ENCODE measurements around the gene PRAC1. TPM values are rescaled to one million over a fixed set of nuclear protein-coding genes. Genes with fewer than 3 reads are reported as not detected.

The PRAC1 gene
- total and polyA plus RNA-seq, 2 donors (not counting 3 experiments of a cell fraction or from before 2014, with no cell fraction given), result not detected

DNA sequence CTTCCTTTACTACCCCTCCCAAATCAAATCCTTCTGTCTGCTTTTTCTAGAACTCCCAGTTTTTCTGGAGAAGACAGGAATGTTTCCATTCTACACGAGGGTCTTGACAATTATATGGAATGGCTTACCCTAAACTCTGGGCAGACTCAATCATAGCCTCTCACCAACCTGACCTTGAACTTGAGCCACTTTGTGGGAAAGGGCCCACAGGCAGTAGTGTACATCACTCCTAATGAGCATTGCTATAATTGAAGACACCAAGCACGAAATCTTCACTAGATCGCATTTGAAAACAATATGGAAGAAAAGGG is 7.9 kb upstream of the PRAC1 start:
- Histone ChIP-seq H3K27me3 (ENCODE audit: control insufficient read depth in 2 of 2, insufficient read depth in 2 of 2, low read length in 2 of 2) (peaks cover 92 to 97% of the 10 kb centered on the region in 2 experiments), H3K4me3 (replicated peaks in 1 of 3; ENCODE audit: insufficient read depth in 1 of 3, low read depth in 1 of 3, low read length in 3 of 3) (no peak overlapping the region), H3K4me2 (ENCODE audit: insufficient read depth, low read length) (no peak overlapping the region), H3K79me2 (ENCODE audit: control insufficient read depth, insufficient read depth, low read length) (no peaks in the 10 kb centered on the region), H3K9ac (replicated peaks; ENCODE audit: extremely low read depth, insufficient read depth, low read length) (no peak overlapping the region), H3K36me3 (ENCODE audit: control insufficient read depth in 2 of 2, extremely low read depth in 1 of 2, insufficient read depth in 2 of 2, low read length in 2 of 2) (no peaks in the 10 kb centered on the region), H3K9me3 (replicated peaks; ENCODE audit: control insufficient read depth, insufficient read depth, low read length) (no peaks in the 10 kb centered on the region), H3K27ac (ENCODE audit: insufficient read depth, low read depth, low read length) (no peak overlapping the region), H3K9me1 (replicated peaks; ENCODE audit: control insufficient read depth, extremely low read depth, insufficient read depth, low read length) (no peaks in the 10 kb centered on the region), H3K4me1 (ENCODE audit: control insufficient read depth, extremely low read depth, insufficient read depth, low read length) (no peaks in the 10 kb centered on the region), H4K20me1 (replicated peaks; ENCODE audit: control insufficient read depth, extremely low read depth, insufficient read depth, low read length) (no peaks in the 10 kb centered on the region), H2AFZ (ENCODE audit: low read depth, low read length) (no peak overlapping the region)
- ChIA-PET CTCF (interaction anchor here (0.7 to 3.3 kb wide), 3 partner anchors 47 to 149 kb away, joined by 4 to 12 read pairs (median 10); no protein-coding TSS in a partner anchor), POLR2A (no interaction called here)
- dilution Hi-C loops (cut with MboI; ENCODE audit: extremely low pct_ligation_motif_present, low sequenced_read_pairs), result no loop called here
- intact Hi-C loops (cut with micrococcal nuclease), result no loop called here
- FAIRE-seq (no peak), DNase-seq (ENCODE audit: low read depth, low spot score) (no peak)
- TF ChIP-seq MAX (IDR thresholded peaks at IDR 0.05; ENCODE audit: insufficient read depth, insufficient read length) (no peak), POLR2A (IDR thresholded peaks at IDR 0.05; ENCODE audit: low read depth, low read length) (no peak), JUN (IDR thresholded peaks at IDR 0.05; ENCODE audit: borderline replicate concordance, insufficient read depth, insufficient read length, low read depth) (no peak)
- no TSS peak for BruUV-seq (replicated peaks)

DNA sequence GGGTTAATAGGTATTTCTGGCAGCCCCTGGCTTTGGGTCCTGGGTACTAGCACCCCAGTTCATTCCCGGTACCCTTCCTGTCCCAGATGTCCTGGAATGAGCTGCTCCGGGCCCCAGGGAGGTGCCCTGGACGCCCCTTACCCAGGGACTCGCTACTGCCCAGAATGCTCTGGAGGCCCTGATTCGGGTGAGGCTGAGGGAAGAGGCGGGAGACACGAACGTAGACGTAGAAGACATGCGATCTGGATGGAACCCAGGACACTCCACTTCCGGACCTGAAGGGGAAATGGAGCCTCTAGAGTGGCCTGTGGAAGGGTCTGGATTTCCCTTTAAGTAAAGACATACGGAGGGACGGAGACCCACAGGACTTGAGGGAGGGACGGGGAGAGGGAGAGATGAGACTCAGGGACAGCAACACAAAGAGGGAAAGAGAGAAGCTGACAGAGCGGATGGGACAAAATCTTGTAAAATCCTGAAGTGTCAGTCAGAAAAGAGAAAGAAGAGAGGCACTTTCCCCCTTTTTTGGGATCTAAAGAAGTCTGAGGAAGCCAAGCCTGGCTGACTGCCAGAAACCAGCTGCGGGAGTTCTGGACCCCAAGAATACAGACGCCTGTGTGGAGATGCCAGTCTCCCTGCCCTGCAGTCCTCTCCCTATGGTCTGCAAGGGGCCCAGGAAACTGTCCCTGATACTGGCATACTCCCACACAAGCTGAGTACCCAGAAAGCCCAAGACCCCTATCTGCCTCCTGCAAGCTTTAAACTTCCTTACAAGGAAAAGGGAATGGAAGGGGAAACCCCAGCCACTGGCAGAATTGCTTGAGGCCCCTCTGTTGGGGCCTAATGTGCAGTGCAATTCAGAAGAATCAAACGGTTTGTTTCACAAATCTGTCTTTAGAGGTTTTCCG is 7.3 kb upstream of the PRAC1 start:
- no peaks in the 10 kb centered on the region for H3K36me3 ChIP-seq (ENCODE audit: control insufficient read depth in 2 of 2, extremely low read depth in 1 of 2, insufficient read depth in 2 of 2, low read length in 2 of 2)
- H3K9ac ChIP-seq (replicated peaks; ENCODE audit: extremely low read depth, insufficient read depth, low read length), result no peak overlapping the region
- H3K4me3 ChIP-seq (replicated peaks in 1 of 3; ENCODE audit: insufficient read depth in 1 of 3, low read depth in 1 of 3, low read length in 3 of 3), result no peak overlapping the region
- POLR2A ChIA-PET, result no interaction called here
- no TSS peak for BruUV-seq (replicated peaks)
- H2AFZ ChIP-seq (ENCODE audit: low read depth, low read length), result no peak overlapping the region
- dilution Hi-C loops (cut with MboI; ENCODE audit: extremely low pct_ligation_motif_present, low sequenced_read_pairs) (no loop called here), intact Hi-C loops (cut with micrococcal nuclease) (no loop called here)
- FAIRE-seq, result no peak
- H3K79me2 ChIP-seq (ENCODE audit: control insufficient read depth, insufficient read depth, low read length), result no peaks in the 10 kb centered on the region
- H3K4me1 ChIP-seq (ENCODE audit: control insufficient read depth, extremely low read depth, insufficient read depth, low read length), result no peaks in the 10 kb centered on the region
- H3K27me3 ChIP-seq (ENCODE audit: control insufficient read depth in 2 of 2, insufficient read depth in 2 of 2, low read length in 2 of 2), result peaks cover 92 to 97% of the 10 kb centered on the region in 2 experiments
- TF ChIP-seq GATA2 (IDR thresholded peaks at IDR 0.05; ENCODE audit: insufficient read depth, insufficient read length, low read depth, low read length) (no peak), POLR2A (IDR thresholded peaks at IDR 0.05; ENCODE audit: low read depth, low read length) (no peak), MAX (IDR thresholded peaks at IDR 0.05; ENCODE audit: insufficient read depth, insufficient read length) (no peak), EZH2 (IDR thresholded peaks at IDR 0.05; ENCODE audit: borderline replicate concordance, low read depth, low read length, severe bottlenecking) (no peak), POLR2AphosphoS5 (IDR thresholded peaks at IDR 0.05; ENCODE audit: insufficient read depth, low read depth, low read length) (no peak)
- H3K9me1 ChIP-seq (replicated peaks; ENCODE audit: control insufficient read depth, extremely low read depth, insufficient read depth, low read length), result no peaks in the 10 kb centered on the region
- H3K27ac ChIP-seq (ENCODE audit: insufficient read depth, low read depth, low read length), result no peak overlapping the region
- no peaks in the 10 kb centered on the region for H4K20me1 ChIP-seq (replicated peaks; ENCODE audit: control insufficient read depth, extremely low read depth, insufficient read depth, low read length)
- CTCF ChIA-PET, result interaction anchor here (1.3 to 7.5 kb wide), 4 partner anchors 22 to 148 kb away, joined by 6 to 312 read pairs (median 92); no protein-coding TSS in a partner anchor
- DNase-seq (ENCODE audit: low read depth, low spot score), result no peak
- H3K9me3 ChIP-seq (replicated peaks; ENCODE audit: control insufficient read depth, insufficient read depth, low read length), result no peaks in the 10 kb centered on the region
- no peak overlapping the region for H3K4me2 ChIP-seq (ENCODE audit: insufficient read depth, low read length)
